Measurements from ENCODE around the gene TNFRSF6B.
"Not testable (repeated sequence)": the region's sequence is repeated elsewhere in the genome, so short reads cannot be mapped to it uniquely, and the experiment has no call there.

Gene TNFRSF6B

DNA sequence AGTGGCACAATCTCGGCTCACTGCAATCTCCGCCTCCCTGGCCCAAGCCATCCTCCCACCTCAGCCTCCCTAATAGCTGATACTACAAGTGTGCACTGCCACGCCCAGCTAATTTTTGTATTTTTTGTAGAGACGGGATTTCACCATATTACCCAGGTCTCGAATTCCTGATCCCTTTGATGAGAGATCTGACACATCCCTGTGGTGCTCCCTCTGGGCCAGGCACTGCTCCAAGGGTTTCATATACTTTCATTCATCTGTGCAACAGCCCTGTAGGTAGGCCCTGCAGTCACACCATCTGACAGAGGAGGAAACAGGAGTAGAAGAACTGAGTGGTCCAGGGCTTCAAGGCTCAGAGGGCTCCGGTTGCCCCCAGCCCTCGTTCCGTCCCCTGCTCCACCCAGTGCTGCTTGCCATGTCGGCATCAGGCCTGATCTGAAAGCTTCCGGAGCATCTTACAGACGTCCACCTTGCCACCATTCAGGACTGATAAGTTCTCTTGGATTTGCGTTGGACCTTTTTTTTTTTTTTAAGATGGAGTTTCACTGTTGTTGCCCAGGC is 14.7 kb downstream of the TNFRSF6B start:
- no peak for FAIRE-seq

DNA sequence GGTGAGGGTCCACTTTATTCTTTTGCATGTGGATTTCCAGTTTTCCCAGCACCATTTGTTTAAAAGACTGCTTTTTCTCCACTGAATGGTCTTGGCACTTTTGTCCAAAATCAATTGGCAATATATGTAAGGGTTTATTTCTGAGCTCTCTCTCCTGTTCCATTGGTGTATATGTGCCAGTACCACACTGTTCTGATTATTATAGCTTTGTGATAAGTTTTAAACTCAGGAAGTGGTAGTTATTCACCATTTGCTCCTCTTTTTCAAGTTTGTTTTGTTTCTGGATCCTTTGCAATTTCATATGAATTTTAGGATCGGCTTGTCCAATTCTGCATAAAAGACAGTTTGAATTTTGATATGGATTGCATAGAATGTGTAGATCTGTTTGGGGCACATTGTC is 15.7 kb downstream of the TNFRSF6B start:
- no peak for FAIRE-seq

DNA sequence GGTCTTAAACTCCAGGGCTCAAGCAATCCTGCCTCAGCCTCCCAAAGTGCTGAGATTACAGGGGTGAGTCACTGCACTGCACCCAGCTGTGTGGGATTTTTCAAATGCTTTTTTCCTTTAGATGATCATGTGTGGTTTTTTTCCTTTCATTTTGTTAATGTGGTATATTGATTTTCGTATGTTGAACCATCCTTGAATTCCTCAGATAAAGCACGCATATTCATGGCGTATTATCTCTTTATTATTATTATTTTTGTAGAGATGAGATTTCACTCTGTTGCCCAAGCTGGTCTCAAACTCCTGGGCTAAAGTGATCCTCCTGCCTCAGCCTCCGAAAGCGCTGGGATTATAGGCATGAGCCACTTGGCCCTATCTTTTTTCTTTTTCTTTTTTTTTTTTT is 18.4 kb downstream of the TNFRSF6B start:
- no peak for FAIRE-seq

DNA sequence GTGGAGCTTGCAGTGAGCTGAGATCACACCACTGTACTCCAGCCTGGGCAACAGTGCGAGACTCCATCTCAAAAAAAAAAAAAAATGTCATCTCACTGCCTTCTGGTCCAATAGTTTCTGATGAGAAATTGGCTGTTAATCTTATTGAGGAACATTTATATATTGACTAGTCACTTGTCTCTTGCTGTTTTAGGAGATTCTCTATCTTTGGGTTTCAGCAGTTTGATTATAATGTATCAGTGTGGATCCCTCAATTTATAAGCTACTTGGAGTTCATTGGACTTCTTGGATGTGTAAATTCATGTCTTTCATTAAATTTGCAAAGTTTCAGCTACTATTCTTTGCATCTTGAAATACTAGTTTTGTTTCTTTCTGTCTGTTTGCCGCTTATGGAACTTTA is 22.5 kb downstream of the TNFRSF6B start:
- no peak for FAIRE-seq

DNA sequence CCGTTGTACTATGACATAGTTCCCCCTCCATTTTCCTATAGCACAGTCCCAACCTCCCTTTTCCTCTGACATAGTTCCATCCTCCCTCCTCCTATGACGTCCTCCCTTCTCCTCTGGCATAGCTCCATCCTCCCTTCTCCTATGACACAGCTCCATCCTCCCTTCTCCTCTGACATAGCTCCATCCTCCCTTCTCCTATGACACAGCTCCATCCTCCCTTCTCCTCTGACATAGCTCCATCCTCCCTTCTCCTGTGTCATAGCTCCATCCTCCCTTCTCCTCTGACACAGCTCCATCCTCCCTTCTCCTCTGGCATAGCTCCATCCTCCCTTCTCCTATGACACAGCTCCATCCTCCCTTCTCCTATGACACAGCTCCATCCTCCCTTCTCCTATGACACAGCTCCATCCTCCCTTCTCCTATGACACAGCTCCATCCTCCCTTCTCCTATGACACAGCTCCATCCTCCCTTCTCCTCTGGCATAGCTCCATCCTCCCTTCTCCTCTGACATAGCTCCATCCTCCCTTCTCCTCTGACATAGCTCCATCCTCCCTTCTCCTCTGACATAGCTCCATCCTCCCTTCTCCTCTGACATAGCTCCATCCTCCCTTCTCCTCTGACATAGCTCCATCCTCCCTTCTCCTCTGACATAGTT is 26.6 kb downstream of the TNFRSF6B start:
- FAIRE-seq: not testable (repeated sequence)

DNA sequence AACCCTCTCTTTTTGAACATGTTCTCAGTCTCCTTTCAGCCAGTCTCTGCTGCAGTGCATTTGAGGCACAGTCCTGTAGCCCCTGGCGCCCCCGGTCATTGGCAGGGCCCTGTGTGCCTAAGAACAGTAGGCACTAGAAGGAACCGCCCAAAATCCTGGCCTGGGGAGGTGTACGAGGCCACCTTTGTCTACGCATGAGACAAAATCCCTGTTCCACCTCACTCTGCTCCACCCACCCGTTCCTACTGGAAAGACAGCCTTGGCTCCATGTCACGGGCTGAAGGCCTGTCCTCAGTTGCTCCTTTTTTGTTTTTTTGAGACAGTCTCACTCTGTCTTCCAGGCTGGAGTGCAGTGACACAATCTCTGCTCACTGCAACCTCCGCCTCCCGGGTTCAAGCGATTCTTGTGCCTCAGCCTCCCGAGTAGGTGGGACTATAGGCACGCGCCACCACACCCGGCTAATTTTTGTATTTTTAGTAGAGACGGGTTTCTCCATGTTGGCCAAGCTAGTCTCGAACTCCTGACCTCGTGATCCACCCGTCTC is 33.8 kb downstream of the TNFRSF6B start:
- not testable (repeated sequence) for FAIRE-seq

DNA sequence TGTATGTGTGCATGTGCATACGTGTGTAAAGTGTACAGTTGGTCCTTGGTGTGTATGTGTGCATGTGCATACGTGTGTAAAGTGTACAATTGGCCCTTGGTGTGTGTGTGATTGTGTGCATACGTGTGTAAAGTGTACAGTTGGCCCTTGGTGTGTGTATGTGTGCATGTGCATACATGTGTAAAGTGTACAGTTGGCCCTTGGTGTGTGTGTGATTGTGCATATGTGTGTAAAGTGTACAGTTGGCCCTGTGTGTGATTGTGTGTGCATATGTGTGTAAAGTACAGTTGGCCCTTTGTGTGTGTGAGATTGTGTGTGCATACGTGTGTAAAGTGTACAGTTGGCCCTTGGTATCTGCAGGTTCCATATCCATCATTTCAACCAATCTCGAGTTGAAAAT is 35.0 kb downstream of the TNFRSF6B start:
- no peak for FAIRE-seq

DNA sequence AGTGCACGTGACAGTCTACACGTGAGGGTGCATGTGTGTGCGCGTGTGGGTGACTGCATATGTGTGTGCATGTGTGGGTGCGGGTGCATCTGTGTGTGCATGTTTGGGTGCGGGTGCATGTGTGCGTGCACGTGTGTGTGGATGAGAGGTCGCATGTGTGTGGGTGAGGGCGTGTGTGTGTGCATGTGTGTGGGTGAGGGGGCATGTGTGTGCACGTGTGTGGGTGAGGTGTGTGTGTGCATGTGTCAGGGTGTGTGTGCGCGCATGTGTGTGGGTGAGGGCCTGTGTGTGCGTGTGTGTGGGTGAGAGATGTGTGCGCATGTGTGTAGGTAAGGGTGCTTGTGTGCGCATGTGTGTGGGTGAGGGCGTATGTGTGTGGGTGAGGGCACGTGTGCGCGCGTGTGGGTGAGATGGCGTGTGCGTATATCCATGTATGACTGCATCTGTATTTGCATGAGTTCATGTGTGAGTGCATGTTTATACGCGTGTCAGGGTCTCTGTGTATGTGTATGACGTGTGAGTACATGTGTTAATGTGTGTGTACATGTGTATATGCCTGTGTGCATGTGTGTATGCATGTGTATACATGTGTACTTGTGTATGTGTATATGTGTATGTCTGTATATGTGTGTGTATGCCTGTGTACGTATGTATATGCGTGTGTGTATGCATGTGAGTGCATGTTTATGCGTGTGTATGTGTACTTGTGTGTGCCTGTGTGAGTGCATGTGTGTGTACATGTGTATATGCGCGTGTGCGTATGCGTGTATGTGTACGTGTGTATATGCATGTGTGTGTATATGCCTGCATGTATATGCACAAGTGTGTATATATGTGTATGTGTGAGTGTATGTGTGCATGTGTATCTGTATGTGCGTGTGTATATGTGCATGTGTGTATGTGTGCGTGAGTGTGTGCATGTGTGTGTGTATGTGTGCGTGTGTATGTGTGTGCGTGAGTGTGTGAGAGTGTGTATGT is 36.0 kb downstream of the TNFRSF6B start:
- no peak for FAIRE-seq

DNA sequence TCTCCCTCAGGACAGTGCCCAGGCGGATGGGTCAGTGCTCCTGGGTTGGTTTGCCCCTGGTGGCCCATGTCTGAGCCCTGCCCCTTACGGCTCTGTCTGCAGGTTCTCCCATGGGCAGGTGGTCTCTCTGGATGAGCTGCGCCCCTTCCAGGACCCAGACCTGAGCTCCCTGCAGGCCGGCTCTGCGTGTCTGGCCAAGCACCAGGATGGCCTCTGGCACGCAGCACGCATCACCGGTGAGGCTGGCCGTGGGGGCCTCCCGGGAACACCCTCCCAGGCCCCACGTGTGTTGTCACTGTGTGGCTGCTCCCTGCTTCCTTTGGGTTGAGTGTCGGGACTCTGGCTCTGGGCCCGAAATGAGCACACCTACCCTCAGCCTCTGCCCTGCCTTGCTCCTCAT is 36.7 kb downstream of the TNFRSF6B start:
- FAIRE-seq: no peak

DNA sequence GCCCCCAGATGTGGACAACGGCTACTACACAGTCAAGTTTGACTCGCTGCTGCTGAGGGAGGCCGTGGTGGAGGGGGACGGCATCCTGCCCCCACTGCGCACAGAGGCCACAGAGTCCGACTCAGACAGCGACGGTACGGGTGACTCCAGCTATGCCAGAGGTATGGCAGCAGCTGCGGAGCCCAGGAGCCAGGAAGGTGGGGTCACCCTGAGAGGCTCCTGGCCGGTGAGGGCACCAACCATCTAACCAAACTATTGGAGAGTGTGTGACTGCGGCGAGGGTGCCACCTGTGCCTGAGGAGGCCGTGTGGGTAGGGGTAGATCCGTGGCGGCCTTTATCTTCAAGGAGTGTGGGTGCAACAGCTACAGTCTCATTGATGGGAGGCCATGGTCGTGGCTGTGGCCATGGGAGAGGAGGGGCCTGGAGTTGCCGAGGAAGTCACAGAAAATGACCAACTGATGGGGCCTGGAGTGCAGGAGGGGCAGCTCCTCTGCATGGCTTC is 37.2 kb downstream of the TNFRSF6B start:
- FAIRE-seq: no peak

DNA sequence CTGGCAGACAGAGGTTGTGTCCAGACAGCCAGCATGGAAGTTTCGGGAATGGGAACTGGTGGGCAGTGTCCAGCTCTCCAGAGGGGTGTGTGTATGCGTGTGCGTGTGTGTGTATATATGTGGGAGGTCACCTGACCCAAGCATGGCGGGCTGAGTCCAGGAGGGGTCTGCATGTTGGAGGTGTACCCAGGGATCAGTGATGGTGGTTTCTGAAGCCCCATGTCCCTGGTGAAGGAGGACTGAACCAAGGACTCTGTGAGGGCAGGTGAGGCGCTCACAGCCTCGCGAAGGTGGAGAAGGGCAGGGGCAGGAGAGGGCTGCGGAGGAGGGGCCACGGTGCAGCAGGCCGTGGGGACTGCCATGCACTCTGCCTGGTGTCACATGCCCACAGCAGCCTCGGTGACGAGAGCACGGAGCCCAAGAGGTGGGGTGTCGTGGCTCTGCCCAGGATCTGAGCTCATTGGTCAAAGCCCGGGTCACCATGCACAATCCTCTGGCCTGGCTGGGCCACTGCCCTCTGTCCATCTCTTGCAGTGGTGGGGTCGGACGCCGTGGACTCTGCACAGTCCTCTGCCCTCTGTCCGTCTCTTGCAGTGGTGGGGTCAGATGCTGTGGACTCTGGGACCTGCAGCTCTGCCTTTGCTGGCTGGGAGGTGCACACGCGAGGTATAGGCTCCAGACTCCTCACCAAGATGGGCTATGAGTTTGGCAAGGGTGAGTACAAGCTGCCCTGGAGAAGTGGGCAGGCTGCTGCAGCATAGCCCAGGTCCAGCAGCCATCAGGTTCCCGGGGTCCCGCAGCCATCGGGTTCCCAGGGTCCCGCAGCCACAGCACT is 37.9 kb downstream of the TNFRSF6B start:
- FAIRE-seq: no peak

DNA sequence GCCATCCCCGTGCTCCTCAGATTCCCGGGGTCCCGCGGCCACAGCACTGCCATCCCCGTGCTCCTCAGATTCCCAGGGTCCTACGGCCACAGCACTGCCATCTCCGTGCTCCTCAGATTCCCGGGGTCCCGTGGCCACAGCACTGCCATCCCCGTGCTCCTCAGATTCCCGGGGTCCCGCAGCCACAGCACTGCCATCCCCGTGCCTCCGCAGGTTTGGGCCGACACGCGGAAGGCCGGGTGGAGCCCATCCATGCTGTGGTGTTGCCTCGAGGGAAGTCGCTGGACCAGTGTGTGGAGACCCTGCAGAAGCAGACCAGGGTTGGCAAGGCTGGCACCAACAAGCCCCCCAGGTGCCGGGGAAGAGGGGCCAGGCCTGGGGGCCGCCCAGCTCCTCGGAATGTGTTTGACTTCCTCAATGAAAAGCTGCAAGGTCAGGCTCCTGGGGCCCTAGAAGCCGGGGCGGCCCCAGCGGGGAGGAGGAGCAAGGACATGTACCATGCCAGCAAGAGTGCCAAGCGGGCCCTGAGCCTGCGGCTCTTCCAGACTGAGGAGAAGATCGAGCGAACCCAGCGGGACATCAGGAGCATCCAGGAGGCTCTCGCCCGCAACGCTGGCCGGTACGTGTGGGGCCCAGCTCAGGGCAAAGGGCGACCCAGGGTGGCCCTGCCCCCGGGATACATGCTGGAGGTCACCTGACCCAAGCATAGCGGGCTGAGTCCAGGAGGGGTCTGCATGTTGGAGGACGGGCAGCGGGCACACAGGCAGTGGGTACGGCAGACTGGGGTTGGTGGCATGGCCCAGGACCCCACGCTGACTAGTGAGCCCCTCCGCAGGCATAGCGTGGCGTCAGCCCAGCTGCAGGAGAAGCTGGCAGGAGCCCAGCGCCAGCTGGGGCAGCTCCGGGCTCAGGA is 38.8 kb downstream of the TNFRSF6B start:
- no peak for FAIRE-seq

DNA sequence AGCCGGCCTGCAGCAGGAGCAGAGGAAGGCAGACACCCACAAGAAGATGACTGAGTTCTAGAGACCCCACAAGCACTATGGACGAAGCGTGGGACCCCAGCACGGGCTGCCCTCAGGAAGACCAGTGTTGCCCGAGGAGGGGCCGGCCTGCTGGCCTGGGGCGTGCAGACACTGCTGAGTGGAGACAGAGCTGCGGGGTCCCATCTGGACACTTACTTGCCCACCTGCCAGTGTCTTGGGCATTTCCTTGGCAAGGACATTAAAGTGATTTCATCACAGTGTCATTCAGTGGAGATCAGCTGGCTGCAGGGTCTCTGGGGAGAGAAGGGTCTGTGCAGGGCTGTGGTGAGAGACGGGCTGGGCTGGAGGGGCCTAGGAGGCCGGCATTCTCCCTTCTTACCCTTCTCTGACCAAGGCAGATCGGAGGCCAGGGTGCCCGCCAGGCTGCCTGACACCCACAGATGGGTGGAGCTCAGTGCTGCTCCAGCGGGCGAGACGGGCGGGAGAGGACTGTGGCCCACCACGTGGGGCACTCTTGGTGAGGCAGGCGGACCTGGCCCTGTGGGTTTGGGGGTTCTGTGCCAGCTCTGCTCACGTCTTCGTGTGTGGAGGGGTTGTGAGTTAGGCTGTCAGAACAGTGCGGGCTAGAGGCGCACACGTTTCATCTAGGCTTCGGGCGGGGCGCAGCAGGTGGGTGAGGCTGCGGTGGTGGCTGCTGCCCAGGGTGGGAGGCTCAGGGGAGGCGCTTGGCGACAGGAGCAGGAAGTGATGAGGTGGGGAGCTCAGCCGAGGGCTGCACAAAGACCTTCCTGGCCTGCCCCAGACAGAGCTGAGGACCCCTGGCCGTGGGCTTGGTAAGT is 39.6 kb downstream of the TNFRSF6B start, which contains the start of gene LIME1:
LIME1 (plus strand) TSS at position 806 of the 860 bp plus-strand sequence. CDS start 886 bp downstream, outside the sequence.
- FAIRE-seq: no peak

DNA sequence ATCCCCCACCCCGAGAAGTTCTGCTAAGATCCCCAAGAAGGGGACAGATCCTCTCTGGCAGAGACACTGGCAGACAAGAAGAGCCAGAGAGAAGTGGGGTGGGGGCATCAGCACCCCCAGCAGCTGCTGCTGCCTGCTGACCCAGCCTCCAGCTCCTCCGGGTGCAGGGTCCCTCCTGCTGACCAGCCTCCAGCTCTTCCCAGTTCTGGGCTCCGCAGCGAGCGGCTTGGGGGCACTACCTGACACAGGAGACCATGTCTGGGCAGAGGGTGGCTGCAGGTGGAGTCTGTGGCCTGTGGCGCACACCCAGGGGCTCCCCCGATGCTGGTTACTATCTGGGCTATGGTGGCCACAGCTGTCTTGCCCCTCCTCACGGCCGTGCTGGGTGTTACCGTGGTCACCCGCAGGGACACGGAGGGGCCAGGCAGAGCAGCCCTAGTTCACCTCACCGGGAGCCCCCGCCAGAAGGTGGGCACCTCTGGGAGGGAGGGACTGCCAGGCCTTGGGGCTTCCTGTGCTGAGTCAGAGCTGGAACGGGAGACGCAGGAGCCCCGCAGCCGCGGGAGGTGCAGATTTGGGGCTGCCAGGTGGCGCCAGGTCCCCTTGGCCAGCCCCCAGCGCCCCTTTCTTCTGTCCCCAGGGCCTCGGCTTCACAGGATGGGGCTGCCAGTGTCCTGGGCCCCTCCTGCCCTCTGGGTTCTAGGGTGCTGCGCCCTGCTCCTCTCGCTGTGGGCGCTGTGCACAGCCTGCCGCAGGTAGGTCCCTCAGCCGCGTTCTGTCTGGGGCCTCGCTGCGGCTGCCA is 40.6 kb downstream of the TNFRSF6B start:
- FAIRE-seq: no peak

DNA sequence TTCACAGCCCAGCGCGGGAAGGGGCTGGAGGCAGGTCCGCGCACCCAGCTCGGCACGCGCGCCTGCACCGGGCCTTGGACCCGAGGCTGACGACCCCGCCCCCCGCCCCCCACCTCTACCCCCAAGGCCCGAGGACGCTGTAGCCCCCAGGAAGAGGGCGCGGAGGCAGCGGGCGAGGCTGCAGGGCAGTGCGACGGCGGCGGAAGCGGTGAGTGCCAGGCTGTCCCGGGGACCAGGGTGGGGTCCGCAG is 41.2 kb downstream of the TNFRSF6B start:
- no peak for FAIRE-seq

DNA sequence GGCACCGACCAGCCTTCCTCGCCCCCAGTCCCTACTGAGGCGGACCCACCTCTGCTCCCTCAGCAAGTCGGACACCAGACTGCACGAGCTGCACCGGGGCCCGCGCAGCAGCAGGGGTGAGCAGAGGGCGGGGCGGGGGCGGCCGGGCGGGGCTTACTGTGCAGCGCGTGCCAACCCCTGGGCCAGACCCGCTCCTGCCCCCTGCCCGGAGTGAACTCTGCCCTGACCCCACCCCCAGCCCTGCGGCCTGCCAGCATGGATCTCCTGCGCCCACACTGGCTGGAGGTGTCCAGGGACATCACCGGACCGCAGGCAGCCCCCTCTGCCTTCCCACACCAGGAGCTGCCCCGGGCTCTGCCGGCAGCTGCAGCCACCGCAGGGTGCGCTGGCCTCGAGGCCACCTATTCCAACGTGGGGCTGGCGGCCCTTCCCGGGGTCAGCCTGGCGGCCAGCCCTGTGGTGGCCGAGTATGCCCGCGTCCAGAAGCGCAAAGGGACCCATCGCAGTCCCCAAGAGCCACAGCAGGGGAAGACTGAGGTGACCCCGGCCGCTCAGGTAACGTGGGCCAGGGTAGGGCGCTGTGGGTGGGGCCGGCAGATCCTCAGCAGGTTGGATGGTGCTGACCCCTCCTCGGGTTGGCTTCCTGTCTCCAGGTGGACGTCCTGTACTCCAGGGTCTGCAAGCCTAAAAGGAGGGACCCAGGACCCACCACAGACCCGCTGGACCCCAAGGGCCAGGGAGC is 41.7 kb downstream of the TNFRSF6B start:
- FAIRE-seq: no peak

DNA sequence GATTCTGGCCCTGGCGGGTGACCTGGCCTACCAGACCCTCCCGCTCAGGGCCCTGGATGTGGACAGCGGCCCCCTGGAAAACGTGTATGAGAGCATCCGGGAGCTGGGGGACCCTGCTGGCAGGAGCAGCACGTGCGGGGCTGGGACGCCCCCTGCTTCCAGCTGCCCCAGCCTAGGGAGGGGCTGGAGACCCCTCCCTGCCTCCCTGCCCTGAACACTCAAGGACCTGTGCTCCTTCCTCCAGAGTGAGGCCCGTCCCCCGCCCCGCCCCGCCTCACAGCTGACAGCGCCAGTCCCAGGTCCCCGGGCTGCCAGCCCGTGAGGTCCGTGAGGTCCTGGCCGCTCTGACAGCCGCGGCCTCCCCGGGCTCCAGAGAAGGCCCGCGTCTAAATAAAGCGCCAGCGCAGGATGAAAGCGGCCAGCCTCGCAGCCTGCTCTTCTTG is 42.3 kb downstream of the TNFRSF6B start:
- FAIRE-seq: no peak
